ENCODE data around the gene RAB43.
A peak's percentile ranks its signal among the peaks of the same experiment; 100 is the strongest.
"Not testable (repeated sequence)": the region's sequence is repeated elsewhere in the genome, so short reads cannot be mapped to it uniquely, and the experiment has no call there.

The RAB43 gene

GRCh38 chr3:129112308-129113052 is 9.1 kb downstream of the RAB43 start:
- Mint-ChIP-seq H3K4me3 (peak overlapping the region; percentile 13), H3K36me3 (ENCODE audit: low read depth) (peaks cover 60% of the 10 kb centered on the region), H3K9me3 (no peaks in the 10 kb centered on the region), H3K27ac (peak overlapping the region; percentile 81), H3K27me3 (ENCODE audit: low read depth) (no peaks in the 10 kb centered on the region), H3K4me1 (ENCODE audit: low read depth) (peaks cover 64% of the 10 kb centered on the region)

- not testable (repeated sequence) for H3K4me3 Mint-ChIP-seq; H3K27me3 Mint-ChIP-seq (ENCODE audit: low read depth); H3K9me3 Mint-ChIP-seq
- Mint-ChIP-seq H3K27ac (peak overlapping the region; percentile 52), H3K36me3 (ENCODE audit: low read depth) (peaks cover 50% of the 10 kb centered on the region), H3K4me1 (ENCODE audit: low read depth) (peaks cover 53% of the 10 kb centered on the region)
Measured at GRCh38 chr3:129111076-129111780, 10.4 kb downstream of the RAB43 start.

GRCh38 chr3:129107793-129108192 is 13.8 kb downstream of the RAB43 start:
- no peaks in the 10 kb centered on the region for H3K9me3 Mint-ChIP-seq
- no peaks in the 10 kb centered on the region for H3K27me3 Mint-ChIP-seq (ENCODE audit: low read depth)
- peaks cover 47% of the 10 kb centered on the region for H3K4me1 Mint-ChIP-seq (ENCODE audit: low read depth)
- H3K27ac Mint-ChIP-seq: peak overlapping the region; percentile 81
- H3K4me3 Mint-ChIP-seq: no peak overlapping the region
- peaks cover 41% of the 10 kb centered on the region for H3K36me3 Mint-ChIP-seq (ENCODE audit: low read depth)

- Mint-ChIP-seq H3K4me1 (ENCODE audit: low read depth) (peaks cover 43% of the 10 kb centered on the region), H3K27me3 (ENCODE audit: low read depth) (no peaks in the 10 kb centered on the region), H3K9me3 (no peaks in the 10 kb centered on the region), H3K4me3 (no peak overlapping the region), H3K36me3 (ENCODE audit: low read depth) (peaks cover 36% of the 10 kb centered on the region), H3K27ac (no peak overlapping the region)
Measured at GRCh38 chr3:129106866-129107565, 14.6 kb downstream of the RAB43 start.

- H3K27me3 Mint-ChIP-seq (ENCODE audit: low read depth): no peaks in the 10 kb centered on the region
Measured at GRCh38 chr3:129106320-129106719, 15.3 kb downstream of the RAB43 start.

GRCh38 chr3:129105862-129106261 is 15.7 kb downstream of the RAB43 start:
- no peaks in the 10 kb centered on the region for H3K27me3 Mint-ChIP-seq (ENCODE audit: low read depth)
- no peaks in the 10 kb centered on the region for H3K9me3 Mint-ChIP-seq

More at GRCh38 chr3:129106320-129106719, 15.3 kb downstream of the RAB43 start:
- H3K9me3 Mint-ChIP-seq: no peaks in the 10 kb centered on the region
- H3K4me3 Mint-ChIP-seq: no peak overlapping the region
- peaks cover 43% of the 10 kb centered on the region for H3K4me1 Mint-ChIP-seq (ENCODE audit: low read depth)
- H3K27ac Mint-ChIP-seq: no peak overlapping the region
- peaks cover 36% of the 10 kb centered on the region for H3K36me3 Mint-ChIP-seq (ENCODE audit: low read depth)

GRCh38 chr3:129104498-129105079 is 17.0 kb downstream of the RAB43 start:
- no peak overlapping the region for H3K4me3 Mint-ChIP-seq
- peak overlapping the region; percentile 16 for H3K27ac Mint-ChIP-seq
- peaks cover 41% of the 10 kb centered on the region for H3K4me1 Mint-ChIP-seq (ENCODE audit: low read depth)
- H3K9me3 Mint-ChIP-seq: no peaks in the 10 kb centered on the region
- no peaks in the 10 kb centered on the region for H3K27me3 Mint-ChIP-seq (ENCODE audit: low read depth)
- peaks cover 32% of the 10 kb centered on the region for H3K36me3 Mint-ChIP-seq (ENCODE audit: low read depth)

More at GRCh38 chr3:129105862-129106261, 15.7 kb downstream of the RAB43 start:
- Mint-ChIP-seq H3K36me3 (ENCODE audit: low read depth) (peaks cover 37% of the 10 kb centered on the region), H3K4me1 (ENCODE audit: low read depth) (peaks cover 43% of the 10 kb centered on the region), H3K4me3 (no peak overlapping the region), H3K27ac (no peak overlapping the region)

GRCh38 chr3:129104051-129104450 is 17.6 kb downstream of the RAB43 start:
- Mint-ChIP-seq H3K36me3 (ENCODE audit: low read depth) (peaks cover 33% of the 10 kb centered on the region), H3K27ac (no peak overlapping the region), H3K4me1 (ENCODE audit: low read depth) (peaks cover 41% of the 10 kb centered on the region)

GRCh38 chr3:129103296-129103695 is 18.3 kb downstream of the RAB43 start:
- no peaks in the 10 kb centered on the region for H3K27me3 Mint-ChIP-seq (ENCODE audit: low read depth)
- peaks cover 28% of the 10 kb centered on the region for H3K36me3 Mint-ChIP-seq (ENCODE audit: low read depth)
- H3K4me3 Mint-ChIP-seq: no peak overlapping the region
- H3K9me3 Mint-ChIP-seq: no peaks in the 10 kb centered on the region
- no peak overlapping the region for H3K27ac Mint-ChIP-seq
- peaks cover 36% of the 10 kb centered on the region for H3K4me1 Mint-ChIP-seq (ENCODE audit: low read depth)

More at GRCh38 chr3:129104051-129104450, 17.6 kb downstream of the RAB43 start:
- Mint-ChIP-seq H3K4me3 (no peak overlapping the region), H3K27me3 (ENCODE audit: low read depth) (no peaks in the 10 kb centered on the region), H3K9me3 (no peaks in the 10 kb centered on the region)

- Mint-ChIP-seq H3K27ac (peak overlapping the region; percentile 60), H3K27me3 (ENCODE audit: low read depth) (no peaks in the 10 kb centered on the region), H3K4me1 (ENCODE audit: low read depth) (peaks cover 37% of the 10 kb centered on the region), H3K9me3 (no peaks in the 10 kb centered on the region), H3K4me3 (no peak overlapping the region), H3K36me3 (ENCODE audit: low read depth) (peaks cover 35% of the 10 kb centered on the region)
Measured at GRCh38 chr3:129101370-129102138, 20.1 kb downstream of the RAB43 start.

- peaks cover 40% of the 10 kb centered on the region for H3K4me1 Mint-ChIP-seq (ENCODE audit: low read depth)
Measured at GRCh38 chr3:129100274-129100673, 21.3 kb downstream of the RAB43 start.

GRCh38 chr3:129095285-129095684 is 26.3 kb downstream of the RAB43 start:
- no peaks in the 10 kb centered on the region for H3K27me3 Mint-ChIP-seq (ENCODE audit: low read depth)
- H3K36me3 Mint-ChIP-seq (ENCODE audit: low read depth): peaks cover 37% of the 10 kb centered on the region
- no peaks in the 10 kb centered on the region for H3K9me3 Mint-ChIP-seq
- H3K27ac Mint-ChIP-seq: no peak overlapping the region
- no peak overlapping the region for H3K4me3 Mint-ChIP-seq
- peaks cover 20% of the 10 kb centered on the region for H3K4me1 Mint-ChIP-seq (ENCODE audit: low read depth)

More at GRCh38 chr3:129100274-129100673, 21.3 kb downstream of the RAB43 start:
- H3K4me3 Mint-ChIP-seq: no peak overlapping the region
- H3K9me3 Mint-ChIP-seq: no peaks in the 10 kb centered on the region
- peaks cover 37% of the 10 kb centered on the region for H3K36me3 Mint-ChIP-seq (ENCODE audit: low read depth)
- no peak overlapping the region for H3K27ac Mint-ChIP-seq
- H3K27me3 Mint-ChIP-seq (ENCODE audit: low read depth): no peaks in the 10 kb centered on the region

- H3K27ac Mint-ChIP-seq; H3K36me3 Mint-ChIP-seq (ENCODE audit: low read depth); H3K27me3 Mint-ChIP-seq (ENCODE audit: low read depth); H3K4me3 Mint-ChIP-seq; H3K4me1 Mint-ChIP-seq (ENCODE audit: low read depth); H3K9me3 Mint-ChIP-seq: not testable (repeated sequence)
Measured at GRCh38 chr3:129088312-129088711, 33.3 kb downstream of the RAB43 start.

GRCh38 chr3:129087904-129088303 is 33.7 kb downstream of the RAB43 start:
- not testable (repeated sequence) for H3K27me3 Mint-ChIP-seq (ENCODE audit: low read depth); H3K36me3 Mint-ChIP-seq (ENCODE audit: low read depth); H3K9me3 Mint-ChIP-seq; H3K4me3 Mint-ChIP-seq; H3K27ac Mint-ChIP-seq; H3K4me1 Mint-ChIP-seq (ENCODE audit: low read depth)
